Measurements from ENCODE around the gene TMEM108. TPM values are rescaled to one million over a fixed set of nuclear protein-coding genes. Genes with fewer than 3 reads are reported as not detected.

Gene TMEM108
- total RNA-seq, 1 experiment from 2014 or later = not detected

DNA sequence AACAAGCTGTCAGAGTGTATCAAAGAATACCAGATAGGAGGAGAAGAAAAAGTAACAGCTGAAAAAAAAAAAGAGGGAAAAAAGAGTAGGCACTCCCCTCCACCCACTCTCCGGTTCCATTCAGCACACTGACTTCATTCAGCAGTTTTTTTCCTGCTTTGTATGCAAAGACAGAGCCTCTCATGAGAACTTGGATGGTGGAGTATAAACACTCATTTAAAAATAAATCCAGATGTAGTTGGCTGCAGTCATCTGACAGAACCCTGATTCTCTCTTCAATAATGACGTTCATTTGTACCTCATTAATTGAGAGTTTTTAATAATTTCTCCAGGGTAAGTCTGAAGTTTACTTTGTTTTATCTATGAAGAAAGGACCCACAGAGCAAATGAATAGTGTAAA lies 81.0 kb downstream of the TMEM108 start (continued):
- TF ChIP-seq YY1 (IDR thresholded peaks at IDR 0.05; ENCODE audit: extremely low read depth, insufficient replicate concordance, low read depth, low read length) (no peak), EZH2 (IDR thresholded peaks at IDR 0.05) (no peak), SRF (IDR thresholded peaks at IDR 0.05; ENCODE audit: low read depth) (no peak)
- TF ChIP-seq, protein P1, sequence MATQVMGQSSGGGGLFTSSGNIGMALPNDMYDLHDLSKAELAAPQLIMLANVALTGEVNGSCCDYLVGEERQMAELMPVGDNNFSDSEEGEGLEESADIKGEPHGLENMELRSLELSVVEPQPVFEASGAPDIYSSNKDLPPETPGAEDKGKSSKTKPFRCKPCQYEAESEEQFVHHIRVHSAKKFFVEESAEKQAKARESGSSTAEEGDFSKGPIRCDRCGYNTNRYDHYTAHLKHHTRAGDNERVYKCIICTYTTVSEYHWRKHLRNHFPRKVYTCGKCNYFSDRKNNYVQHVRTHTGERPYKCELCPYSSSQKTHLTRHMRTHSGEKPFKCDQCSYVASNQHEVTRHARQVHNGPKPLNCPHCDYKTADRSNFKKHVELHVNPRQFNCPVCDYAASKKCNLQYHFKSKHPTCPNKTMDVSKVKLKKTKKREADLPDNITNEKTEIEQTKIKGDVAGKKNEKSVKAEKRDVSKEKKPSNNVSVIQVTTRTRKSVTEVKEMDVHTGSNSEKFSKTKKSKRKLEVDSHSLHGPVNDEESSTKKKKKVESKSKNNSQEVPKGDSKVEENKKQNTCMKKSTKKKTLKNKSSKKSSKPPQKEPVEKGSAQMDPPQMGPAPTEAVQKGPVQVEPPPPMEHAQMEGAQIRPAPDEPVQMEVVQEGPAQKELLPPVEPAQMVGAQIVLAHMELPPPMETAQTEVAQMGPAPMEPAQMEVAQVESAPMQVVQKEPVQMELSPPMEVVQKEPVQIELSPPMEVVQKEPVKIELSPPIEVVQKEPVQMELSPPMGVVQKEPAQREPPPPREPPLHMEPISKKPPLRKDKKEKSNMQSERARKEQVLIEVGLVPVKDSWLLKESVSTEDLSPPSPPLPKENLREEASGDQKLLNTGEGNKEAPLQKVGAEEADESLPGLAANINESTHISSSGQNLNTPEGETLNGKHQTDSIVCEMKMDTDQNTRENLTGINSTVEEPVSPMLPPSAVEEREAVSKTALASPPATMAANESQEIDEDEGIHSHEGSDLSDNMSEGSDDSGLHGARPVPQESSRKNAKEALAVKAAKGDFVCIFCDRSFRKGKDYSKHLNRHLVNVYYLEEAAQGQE (IDR thresholded peaks at IDR 0.05; ENCODE audit: low read depth) = no peak

DNA sequence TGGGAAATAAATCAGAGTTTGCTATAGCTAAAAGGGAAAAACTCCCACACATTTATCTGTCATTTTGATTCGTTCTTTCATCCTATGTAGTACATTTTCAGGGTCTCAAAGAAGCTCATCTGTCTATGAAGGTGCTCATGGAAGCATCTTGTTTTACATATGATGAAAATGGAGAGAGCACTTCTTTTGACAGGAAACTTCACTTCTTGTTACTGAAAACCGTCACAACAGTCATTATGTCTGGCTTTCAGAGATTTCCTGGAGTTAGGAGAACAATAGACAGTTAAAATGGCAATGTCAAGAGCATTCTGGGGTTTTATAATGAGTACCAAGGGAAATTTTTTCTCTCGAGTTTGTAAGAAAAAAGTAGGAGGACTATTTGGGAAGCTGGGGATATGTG lies 83.3 kb downstream of the TMEM108 start:
- no peak overlapping the region for H3K9ac ChIP-seq (ENCODE audit: low read length)
- RAD21 ChIA-PET (ENCODE audit: low non-redundant PET in 1 of 2, low total read pairs in 2 of 2, uncharacterized antibody in 2 of 2, unreplicated experiment in 2 of 2) = no interaction called here
- BruUV-seq (replicated peaks) = no TSS peak

More for the DNA sequence above, 83.3 kb downstream of the TMEM108 start:
- ATAC-seq = no peak
- intact Hi-C loops (cut with micrococcal nuclease) = no loop called here
- no peak for DNase-seq (ENCODE audit: low read depth, low spot score)
- ChIA-PET CTCF (no interaction called here), POLR2A (no interaction called here)
- Histone ChIP-seq H3K27me3 (ENCODE audit: insufficient read depth, low read length) (peaks cover 64% of the 10 kb centered on the region), H3K4me1 (ENCODE audit: control insufficient read depth in 1 of 2, insufficient read depth in 2 of 2, low read length in 2 of 2) (no peaks in the 10 kb centered on the region), H3K79me2 (ENCODE audit: insufficient read depth, low read length) (no peaks in the 10 kb centered on the region), H3K9me2 (ENCODE audit: insufficient read depth) (no peaks in the 10 kb centered on the region), H3K4me2 (ENCODE audit: low read length) (no peak overlapping the region), H4K20me1 (ENCODE audit: insufficient read depth) (no peaks in the 10 kb centered on the region), H3K9me3 (ENCODE audit: control insufficient read depth in 1 of 2, insufficient read depth in 1 of 2, low read depth in 1 of 2, low read length in 2 of 2) (no peaks in the 10 kb centered on the region), H3K36me3 (ENCODE audit: control insufficient read depth in 1 of 2, insufficient read depth in 2 of 2, low read length in 2 of 2) (no peaks in the 10 kb centered on the region), H3K4me3 (replicated peaks in 1 of 2; ENCODE audit: low read depth in 1 of 2, low read length in 2 of 2) (no peak overlapping the region), H2AFZ (ENCODE audit: low read depth, low read length, poor library complexity, severe bottlenecking) (no peak overlapping the region), H3K27ac (ENCODE audit: low read depth, low read length) (no peak overlapping the region)
- no peak for TF ChIP-seq ZFX (IDR thresholded peaks at IDR 0.05)
- TF ChIP-seq SP1 (IDR thresholded peaks at IDR 0.05; ENCODE audit: low read depth) = no peak
- no peak for TF ChIP-seq SRF (IDR thresholded peaks at IDR 0.05; ENCODE audit: low read depth)
- TF ChIP-seq RAD21 (IDR thresholded peaks at IDR 0.05; ENCODE audit: low read depth) = no peak
- TF ChIP-seq, protein P2, sequence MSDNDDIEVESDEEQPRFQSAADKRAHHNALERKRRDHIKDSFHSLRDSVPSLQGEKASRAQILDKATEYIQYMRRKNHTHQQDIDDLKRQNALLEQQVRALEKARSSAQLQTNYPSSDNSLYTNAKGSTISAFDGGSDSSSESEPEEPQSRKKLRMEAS (IDR thresholded peaks at IDR 0.05) = no peak
- no peak for TF ChIP-seq FOSL1 (IDR thresholded peaks at IDR 0.05; ENCODE audit: low read depth)
- no peak for TF ChIP-seq CEBPB (IDR thresholded peaks at IDR 0.05; ENCODE audit: low read depth)
- TF ChIP-seq YY1 (IDR thresholded peaks at IDR 0.05; ENCODE audit: extremely low read depth, insufficient replicate concordance, low read depth, low read length) = no peak
- no peak for TF ChIP-seq TCF7L2 (IDR thresholded peaks at IDR 0.05; ENCODE audit: borderline replicate concordance, extremely low read depth, insufficient read depth, insufficient read length)
- no peak for TF ChIP-seq CBX3 (IDR thresholded peaks at IDR 0.05; ENCODE audit: low read depth)
